Skeletal muscle cell (primary cell): ENCODE results near the gene IL17RB.

Source experiments
- DNase-seq: peaks from one replicate; pipeline ENCODE4 v3.0.0-alpha.2; 2010; ENCODE audit warnings: low read depth
- H3K4me3 ChIP-seq: 2 replicates; pipeline ENCODE4 v1.5.1; 2011; ENCODE audit warnings: low read depth, mild to moderate bottlenecking, control low read depth, low read length, moderate library complexity

IL17RB gene

GRCh38 chr3:53846134-53846850, at the start of gene IL17RB, which contains the start of gene CHDH:
IL17RB (plus strand) TSS chr3:53846568; CDS start chr3:53846589, 21 bp downstream.
CHDH (minus strand) TSS chr3:53846419; CDS start chr3:53824008, 22,411 bp downstream.
- H3K4me3 ChIP-seq = peak within 1 kb of the TSS; percentile 48
- DNase-seq = no peak

DNA sequence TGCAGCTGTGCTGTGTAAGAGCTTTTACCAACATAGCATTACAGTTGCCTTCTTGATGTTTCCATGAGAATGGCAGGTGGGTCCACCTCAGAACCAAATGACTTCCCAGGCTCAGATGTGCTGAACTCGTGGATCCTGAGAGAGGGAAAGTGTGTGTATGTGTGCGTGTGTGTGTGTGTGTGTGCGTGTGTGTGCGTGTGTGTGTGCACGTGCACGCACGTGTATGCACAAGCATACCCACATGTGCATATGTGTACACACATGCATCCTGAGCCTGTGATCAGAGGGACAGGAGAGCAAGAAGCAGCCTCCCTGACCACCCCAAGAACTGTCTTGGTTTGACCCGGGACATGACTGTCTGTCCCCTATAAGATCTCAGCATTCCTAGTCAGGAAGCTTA, 48.2 kb upstream of the IL17RB start:
- DNase-seq = no peak
- no peak overlapping the region for H3K4me3 ChIP-seq

GRCh38 chr3:53799338-53799865, 47.0 kb upstream of the IL17RB start:
- H3K4me3 ChIP-seq = no peak overlapping the region
- no peak for DNase-seq

GRCh38 chr3:53800041-53800906, 46.1 kb upstream of the IL17RB start:
- H3K4me3 ChIP-seq = no peak overlapping the region
- no peak for DNase-seq

DNA sequence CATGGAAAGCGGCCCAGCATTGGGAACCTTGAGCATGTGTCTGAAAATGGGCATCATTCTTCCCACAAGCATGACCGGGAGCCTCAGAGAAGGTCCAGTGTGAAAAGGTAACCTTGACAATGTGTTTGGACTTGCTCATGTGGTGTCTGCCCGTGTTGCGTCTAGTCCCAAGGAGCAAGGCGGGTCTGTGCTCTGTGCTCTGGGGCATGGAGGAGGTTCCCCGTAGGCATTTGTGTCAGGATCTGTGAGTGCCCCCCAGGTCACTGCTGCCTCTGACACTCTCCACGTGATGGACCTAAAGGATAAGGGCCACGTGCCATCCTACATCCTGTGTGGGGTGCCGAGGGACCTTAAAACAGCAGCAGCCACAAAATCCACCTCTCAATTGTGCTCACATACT, 45.0 kb upstream of the IL17RB start:
- no peak overlapping the region for H3K4me3 ChIP-seq
- DNase-seq = no peak

DNA sequence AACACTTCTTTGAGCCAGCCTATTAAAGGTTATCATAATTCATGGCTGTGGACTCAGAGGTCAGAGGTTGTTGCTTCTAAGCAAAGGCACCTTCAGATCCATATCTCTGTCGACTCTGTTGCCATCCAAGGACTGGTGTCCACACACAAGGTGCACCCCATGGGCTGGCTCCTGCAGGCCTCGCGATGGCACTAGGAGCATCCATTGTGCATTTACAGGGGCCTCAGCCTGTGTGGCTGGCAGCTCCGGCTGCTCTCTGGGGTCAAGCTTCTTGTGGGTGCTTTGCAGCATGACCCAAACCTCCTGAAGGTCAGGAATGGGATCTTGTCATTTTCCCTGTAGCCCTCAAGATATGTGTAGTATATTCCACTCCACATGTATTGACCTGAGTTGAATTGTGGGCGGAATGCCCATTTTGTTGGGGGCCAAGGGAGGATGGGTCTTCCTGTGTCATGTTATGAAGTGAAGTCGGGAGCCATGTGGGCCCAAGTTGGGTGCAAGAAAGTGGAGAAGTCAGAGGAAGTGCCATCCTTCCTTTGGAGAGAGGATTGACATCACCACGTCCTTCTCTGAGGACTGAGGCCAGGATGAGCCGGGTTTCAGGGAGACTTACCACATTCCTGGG, 44.0 kb upstream of the IL17RB start:
- DNase-seq = no peak
- H3K4me3 ChIP-seq = no peak overlapping the region

- no peak for DNase-seq
- H3K4me3 ChIP-seq = no peak overlapping the region
Observed at GRCh38 chr3:53803124-53803815, 43.1 kb upstream of the IL17RB start.

- H3K4me3 ChIP-seq = no peak overlapping the region
- DNase-seq = no peak
Observed at GRCh38 chr3:53803816-53804695, 42.3 kb upstream of the IL17RB start.

DNA sequence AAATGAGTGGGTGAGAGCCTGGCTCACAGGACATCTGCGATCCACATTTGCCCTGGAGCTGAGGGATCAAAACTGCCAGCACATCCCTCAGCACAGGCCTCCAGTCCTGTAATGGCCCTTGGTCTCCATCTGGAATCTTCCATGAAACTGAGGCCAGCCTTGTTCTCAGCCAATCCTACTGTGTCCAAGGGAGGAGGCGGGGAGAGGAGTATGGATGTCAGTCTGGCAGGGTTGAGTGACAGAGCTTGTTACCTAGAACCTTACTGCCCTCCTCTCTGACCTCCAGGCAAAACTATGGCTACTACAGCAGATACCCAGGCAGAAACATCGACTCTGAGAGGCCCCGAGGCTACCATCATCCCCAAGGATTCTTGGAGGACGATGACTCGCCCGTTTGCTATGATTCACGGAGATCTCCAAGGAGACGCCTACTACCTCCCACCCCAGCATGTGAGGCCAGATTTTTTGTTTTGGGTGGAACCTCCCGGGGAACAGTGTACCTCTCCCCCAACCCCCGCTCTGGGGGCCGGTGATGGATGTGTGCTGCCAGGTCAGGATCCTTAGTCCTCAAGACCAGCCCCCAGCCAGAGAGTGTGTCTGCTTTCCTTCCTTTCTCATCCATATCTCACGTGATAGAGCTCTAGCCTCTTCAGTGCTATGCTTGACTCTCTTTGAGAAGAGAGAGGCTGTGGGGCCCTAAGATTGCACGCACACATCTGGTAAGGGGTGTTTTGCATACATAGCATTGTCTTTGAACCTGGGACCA, 41.5 kb upstream of the IL17RB start:
- H3K4me3 ChIP-seq = no peak overlapping the region
- DNase-seq = no peak

- H3K4me3 ChIP-seq = no peak overlapping the region
- DNase-seq = no peak
Observed at GRCh38 chr3:53805463-53806159, 40.8 kb upstream of the IL17RB start.

- no peak overlapping the region for H3K4me3 ChIP-seq
- DNase-seq = no peak
Observed at GRCh38 chr3:53806182-53807116, 39.9 kb upstream of the IL17RB start.

GRCh38 chr3:53807117-53807810, 39.1 kb upstream of the IL17RB start:
- H3K4me3 ChIP-seq = no peak overlapping the region
- DNase-seq = no peak

GRCh38 chr3:53808496-53808895, 37.9 kb upstream of the IL17RB start:
- H3K4me3 ChIP-seq = no peak overlapping the region
- DNase-seq = no peak

- no peak for DNase-seq
- H3K4me3 ChIP-seq = no peak overlapping the region
Observed at GRCh38 chr3:53809267-53809666, 37.1 kb upstream of the IL17RB start.

DNA sequence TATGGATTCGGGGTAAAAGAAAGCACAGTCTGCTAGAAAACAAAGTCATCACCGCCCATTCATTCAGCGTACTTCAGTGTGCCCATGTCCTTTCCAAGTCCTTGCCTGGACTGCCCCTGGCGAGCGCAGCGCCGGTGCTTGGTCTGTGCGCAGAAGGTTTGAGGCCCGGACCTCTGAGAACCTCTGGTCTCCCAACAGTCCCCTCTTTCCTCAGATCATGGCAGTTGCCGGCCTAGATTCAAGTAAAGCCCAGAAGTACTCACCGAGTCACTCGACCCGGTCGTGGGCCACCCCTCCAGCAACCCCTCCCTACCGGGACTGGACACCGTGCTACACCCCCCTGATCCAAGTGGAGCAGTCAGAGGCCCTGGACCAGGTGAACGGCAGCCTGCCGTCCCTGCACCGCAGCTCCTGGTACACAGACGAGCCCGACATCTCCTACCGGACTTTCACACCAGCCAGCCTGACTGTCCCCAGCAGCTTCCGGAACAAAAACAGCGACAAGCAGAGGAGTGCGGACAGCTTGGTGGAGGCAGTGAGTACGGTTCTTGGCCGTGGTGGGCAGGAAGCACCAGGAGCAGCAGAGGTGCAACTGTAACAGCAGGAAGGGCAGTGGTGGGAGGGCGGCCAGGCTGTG, 36.5 kb upstream of the IL17RB start:
- DNase-seq = no peak
- H3K4me3 ChIP-seq = no peak overlapping the region
